HG03354 (cell line): ENCODE measurements around the gene KCNJ2.
A peak's percentile ranks its signal among the peaks of the same experiment; 100 is the strongest.

Experiments used
- ATAC-seq: cut with Tn5 transposase; IDR thresholded peaks from one replicate; pipeline ENCODE4 v1.9.1; 2021; ENCODE audit warnings: mild to moderate bottlenecking; ENCODE audit not compliant: unreplicated experiment, poor library complexity, severe bottlenecking

The KCNJ2 gene

GRCh38 chr17:70157151-70157550 is 12.2 kb upstream of the KCNJ2 start:
- no peak for ATAC-seq

- ATAC-seq, result no peak
These were observed 11.2 kb upstream of the KCNJ2 start for GRCh38 chr17:70158180-70158579.

GRCh38 chr17:70158591-70158990 is 10.7 kb upstream of the KCNJ2 start:
- no peak for ATAC-seq

GRCh38 chr17:70159980-70160379 is 9.4 kb upstream of the KCNJ2 start:
- ATAC-seq, result no peak

GRCh38 chr17:70161519-70161918 is 7.8 kb upstream of the KCNJ2 start:
- no peak for ATAC-seq

GRCh38 chr17:70165383-70165782 is 3.9 kb upstream of the KCNJ2 start:
- ATAC-seq, result no peak

- no peak for ATAC-seq
These were observed 2.7 kb upstream of the KCNJ2 start for GRCh38 chr17:70166615-70167014.

- ATAC-seq, result peak; percentile 30
These were observed 1.0 kb upstream of the KCNJ2 start for GRCh38 chr17:70168044-70168976.

GRCh38 chr17:70169709-70170597 is 621 bp downstream of the KCNJ2 start:
- ATAC-seq, result peak; percentile 1

- ATAC-seq, result no peak
These were observed 1.8 kb downstream of the KCNJ2 start for GRCh38 chr17:70171159-70171558.

- no peak for ATAC-seq
These were observed 3.1 kb downstream of the KCNJ2 start for GRCh38 chr17:70172449-70172848.

- ATAC-seq, result no peak
These were observed 3.6 kb downstream of the KCNJ2 start for GRCh38 chr17:70172923-70173322.

GRCh38 chr17:70173681-70174080 is 4.3 kb downstream of the KCNJ2 start:
- no peak for ATAC-seq

- ATAC-seq, result no peak
These were observed 12.0 kb downstream of the KCNJ2 start for GRCh38 chr17:70181376-70181775.

- no peak for ATAC-seq
These were observed 12.5 kb downstream of the KCNJ2 start for GRCh38 chr17:70181866-70182265.

- no peak for ATAC-seq
These were observed 14.2 kb downstream of the KCNJ2 start for GRCh38 chr17:70183508-70183907.

GRCh38 chr17:70184207-70184606 is 14.9 kb downstream of the KCNJ2 start:
- ATAC-seq, result no peak

GRCh38 chr17:70184770-70185169 is 15.4 kb downstream of the KCNJ2 start:
- no peak for ATAC-seq

GRCh38 chr17:70185285-70185684 is 16.0 kb downstream of the KCNJ2 start:
- no peak for ATAC-seq

- no peak for ATAC-seq
These were observed 18.1 kb downstream of the KCNJ2 start for GRCh38 chr17:70187383-70187782.
